SK-MEL-5 (cell line): ENCODE results near the gene KDM5C. TPM values are rescaled to one million over a fixed set of nuclear protein-coding genes. Genes with fewer than 3 reads are reported as not detected.

ENCODE experiments used
- DNase-seq: peaks from one replicate; pipeline ENCODE4 v3.0.0-alpha.2; 2016; ENCODE audit warnings: low read depth, low spot score
- in situ Hi-C: cut with HindIII; loops from 2 replicates; pipeline ENCODE4 v1.10.0; 2016; ENCODE audit warnings: low sequenced_read_pairs, high pct_unique_total_duplicates, low pct_unique_long_range_greater_than_20kb
- small RNA-seq, 2 experiments: library from RNA; depleted of rRNA; stranded (forward); fragments of <200 nt; gene quantifications; one replicate each; pipeline ENCODE3, GENCODE V24; 2014
- total RNA-seq: library from RNA; depleted of rRNA; stranded (reverse); fragments of >200 nt; shearing (Covaris generic); gene quantifications from 2 replicates; pipeline ENCODE4 v1.2.3, GENCODE V29; 2014; rRNA removed

KDM5C gene
- total RNA-seq, 1 experiment from 2014 or later: 61.9 TPM

DNA sequence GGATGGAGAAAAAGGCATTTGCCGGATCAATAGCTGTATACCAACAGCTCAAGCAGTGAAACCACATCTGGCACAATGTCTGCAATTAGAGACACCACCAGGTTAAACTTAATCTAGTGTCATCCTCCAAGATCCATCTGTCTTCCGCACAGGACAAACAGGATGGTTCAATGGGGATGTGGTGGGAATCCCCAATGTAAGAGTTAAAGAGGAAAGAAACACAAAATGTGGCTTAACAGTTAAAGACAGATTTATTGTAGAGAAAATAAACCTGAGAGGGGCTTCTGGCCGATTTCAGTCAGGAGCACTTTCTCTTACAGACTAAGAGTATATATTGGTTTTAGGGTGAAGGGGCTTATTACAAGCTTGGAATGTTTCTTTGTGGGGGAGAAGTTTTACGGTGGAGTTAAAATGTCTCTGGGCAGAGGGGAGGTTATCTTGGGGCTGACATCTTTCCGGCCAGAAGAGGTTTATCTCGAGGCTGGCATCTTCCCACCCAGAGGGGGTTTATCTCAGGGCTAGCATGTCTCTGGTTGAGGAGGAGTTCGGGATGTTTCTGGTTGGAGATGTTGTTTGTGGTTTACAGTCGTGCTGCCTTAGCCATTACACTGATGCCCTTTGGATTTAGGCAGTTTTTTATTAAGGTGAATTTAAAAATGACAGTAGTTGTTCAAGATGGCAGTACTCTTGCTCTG is 69.3 kb downstream of the KDM5C start:
- no peak for DNase-seq
- in situ Hi-C loops: no loop called here

- in situ Hi-C loops: no loop called here
- no peak for DNase-seq
These were observed 71.4 kb downstream of the KDM5C start for GRCh38 chrX:53153581-53153980.

Small RNAs within 50 kb of the gene (small RNA-seq; reads per million reads assigned to genes)
- 0 reads per million in 2 experiments for gene AL139396.1
- gene MIR6894: 0 reads per million in 2 experiments
- gene MIR6895: 0 to 0.14 reads per million in 2 experiments

Other genes starting within 250 kb of the KDM5C start
- not detected in 2 replicates for gene GPR173, start 176.4 kb downstream of the KDM5C start, total RNA-seq
- gene TSPYL2, start 142.8 kb downstream of the KDM5C start, total RNA-seq: 4.6 and 5.4 TPM in 2 replicates
- 7.9 and 8.5 TPM in 2 replicates for gene KANTR, start 131.1 kb downstream of the KDM5C start, total RNA-seq
- gene IQSEC2, start 56.4 kb upstream of the KDM5C start, total RNA-seq: 6.3 and 8.4 TPM in 2 replicates
- 14.0 and 19.6 TPM in 2 replicates for gene SMC1A, start 197.4 kb upstream of the KDM5C start, total RNA-seq
- gene RIBC1, start 197.7 kb upstream of the KDM5C start, total RNA-seq: 0.43 and 0.98 TPM in 2 replicates
- gene HSD17B10, start 209.2 kb upstream of the KDM5C start, total RNA-seq: 140 and 165 TPM in 2 replicates